Motor neuron (in vitro differentiated cells): Measurements from ENCODE around the gene ENOX1. TPM values are rescaled to one million over a fixed set of nuclear protein-coding genes. Genes with fewer than 3 reads are reported as not detected.

Source experiments
- ATAC-seq, 8 experiments: fragments of 200-7000 bp; cut with Tn5 transposase; replicated peaks in 6 of 8; 2 replicates each; pipeline ENCODE4 v1.8.0; 2021; ENCODE audit warnings: mild to moderate bottlenecking in 8 of 8, moderate library complexity in 8 of 8
- H3K27ac ChIP-seq, 2 donors: fragments of 250-450 bp; sonication (Bioruptor Pico); 2 replicates each; pipeline ENCODE4 v1.9.0; 2021; ENCODE audit warnings: antibody characterized with exemption in 2 of 2, mild to moderate bottlenecking in 2 of 2, moderate library complexity in 1 of 2
- H3K4me1 ChIP-seq, 2 donors: fragments of 250-450 bp; sonication (Bioruptor Pico); replicated peaks in 1 of 2; 2 replicates each; pipeline ENCODE4 v1.6.1; 2021; ENCODE audit warnings: antibody characterized with exemption in 2 of 2, mild to moderate bottlenecking in 2 of 2, moderate library complexity in 1 of 2
- H3K4me3 ChIP-seq, 5 donors: fragments of 250-450 bp; sonication (Bioruptor Pico); 2 replicates each; pipeline ENCODE4 v1.9.0; 2021; ENCODE audit warnings: antibody characterized with exemption in 5 of 5, mild to moderate bottlenecking in 5 of 5, moderate library complexity in 4 of 5
- WGBS, 10 experiments: fragments of 450-650 bp; shearing (Covaris generic); methylation state at CpG; one replicate each; pipeline ENCODE4 v1.0.0; 2022; 5-methylcytosine and 5-hydroxymethylcytosine counted together
- in situ Hi-C, 9 experiments: fragments of 400-800 bp; cut with MboI; loops; one replicate each; pipeline ENCODE4 v1.15.0; 2021; ENCODE audit warnings: low sequenced_read_pairs in 9 of 9, low pct_unique_long_range_greater_than_20kb in 2 of 9; ENCODE audit not compliant: unreplicated experiment in 9 of 9
- total RNA-seq, 8 experiments: library from RNA; unstranded; fragments of 300-600 nt; gene quantifications; 2 replicates each; pipeline versions ENCODE4 v1.2.3 to v1.2.4, GENCODE V29; 2022

Gene ENOX1
- total RNA-seq, 8 experiments from 2014 or later, result 5.6 to 19.0 (median 11.8) TPM

GRCh38 chr13:43728421-43728820 is 58.4 kb downstream of the ENOX1 start:
- no peak for ATAC-seq
- Histone ChIP-seq H3K4me3 (no peak overlapping the region), H3K27ac (no peak overlapping the region), H3K4me1 (peaks cover 0 to 12% of the 10 kb centered on the region in 2 donors)
- in situ Hi-C loops, result no loop called here
- 90 to 100% (median 95%) methylated on average over 1 of the region's 1 CpG; no CpG with 5 or more reads in 6 of the 10 experiments for WGBS, 10 experiments

GRCh38 chr13:43727856-43728255 is 58.9 kb downstream of the ENOX1 start:
- no peak overlapping the region for H3K27ac ChIP-seq
- WGBS, 10 experiments, result 0 to 100% (median 76%) methylated on average over 1 of the region's 1 CpG
- no peak for ATAC-seq
- in situ Hi-C loops, result no loop called here
- no peak overlapping the region for H3K4me3 ChIP-seq
- peaks cover 0 to 12% of the 10 kb centered on the region in 2 donors for H3K4me1 ChIP-seq

GRCh38 chr13:43725460-43725859 is 61.3 kb downstream of the ENOX1 start:
- in situ Hi-C loops, result no loop called here
- no peak overlapping the region for H3K27ac ChIP-seq
- no peak overlapping the region for H3K4me3 ChIP-seq
- WGBS, 10 experiments, result 50 to 100% (median 92%) methylated on average over 1 to 6 of the region's 6 CpGs
- ATAC-seq, result no peak
- peaks cover 0 to 12% of the 10 kb centered on the region in 2 donors for H3K4me1 ChIP-seq

GRCh38 chr13:43720780-43721397 is 65.9 kb downstream of the ENOX1 start:
- H3K4me3 ChIP-seq, result no peak overlapping the region
- H3K4me1 ChIP-seq, result peaks cover 0 to 12% of the 10 kb centered on the region in 2 donors
- no peak overlapping the region for H3K27ac ChIP-seq
- no peak for ATAC-seq
- 45 to 83% (median 50%) methylated on average over 1 to 2 of the region's 2 CpGs for WGBS, 10 experiments
- in situ Hi-C loops, result no loop called here

- Histone ChIP-seq H3K4me1 (no peaks in the 10 kb centered on the region), H3K4me3 (no peak overlapping the region), H3K27ac (no peak overlapping the region)
- peak in 7 of 8 experiments; percentile 3 to 89 (median 45) for ATAC-seq
- in situ Hi-C loops, result no loop called here
- 25 to 88% (median 72%) methylated on average over 1 to 2 of the region's 2 CpGs; no CpG with 5 or more reads in 2 of the 10 experiments for WGBS, 10 experiments
Measured at GRCh38 chr13:43698758-43699157, 88.0 kb downstream of the ENOX1 start.

- in situ Hi-C loops, result no loop called here
- ATAC-seq, result no peak
- no peak overlapping the region for H3K4me3 ChIP-seq
- no peaks in the 10 kb centered on the region for H3K4me1 ChIP-seq
- no peak overlapping the region for H3K27ac ChIP-seq
- 80 to 100% (median 89%) methylated on average over 1 to 2 of the region's 2 CpGs; no CpG with 5 or more reads in 1 of the 10 experiments for WGBS, 10 experiments
Measured at GRCh38 chr13:43698009-43698408, 88.8 kb downstream of the ENOX1 start.

- no peak for ATAC-seq
- no peak overlapping the region for H3K4me3 ChIP-seq
- in situ Hi-C loops, result no loop called here
- WGBS, 10 experiments, result 80 to 100% (median 96%) methylated on average over 1 to 2 of the region's 2 CpGs; no CpG with 5 or more reads in 2 of the 10 experiments
- no peaks in the 10 kb centered on the region for H3K4me1 ChIP-seq
- H3K27ac ChIP-seq, result no peak overlapping the region
Measured at GRCh38 chr13:43697323-43697722, 89.4 kb downstream of the ENOX1 start.

GRCh38 chr13:43694146-43694664 is 92.6 kb downstream of the ENOX1 start:
- in situ Hi-C loops, result no loop called here
- H3K4me1 ChIP-seq, result peaks cover 2 to 19% of the 10 kb centered on the region in 2 donors
- no peak overlapping the region for H3K27ac ChIP-seq
- no peak overlapping the region for H3K4me3 ChIP-seq
- peak in 2 of 8 experiments; percentile 10 to 17 for ATAC-seq
- WGBS, 10 experiments, result 29 to 88% (median 60%) methylated on average over 1 of the region's 1 CpG; no CpG with 5 or more reads in 3 of the 10 experiments

GRCh38 chr13:43693639-43694038 is 93.1 kb downstream of the ENOX1 start:
- in situ Hi-C loops, result no loop called here
- WGBS, 10 experiments, result 0 to 100% (median 58%) methylated on average over 1 to 2 of the region's 2 CpGs; no CpG with 5 or more reads in 1 of the 10 experiments
- Histone ChIP-seq H3K4me1 (peaks cover 2 to 19% of the 10 kb centered on the region in 2 donors), H3K27ac (no peak overlapping the region), H3K4me3 (no peak overlapping the region)
- ATAC-seq, result no peak

- 69 to 100% (median 86%) methylated on average over 1 to 3 of the region's 3 CpGs; no CpG with 5 or more reads in 4 of the 10 experiments for WGBS, 10 experiments
- no peak for ATAC-seq
- Histone ChIP-seq H3K4me1 (peaks cover 18 to 41% of the 10 kb centered on the region in 2 donors), H3K4me3 (no peak overlapping the region), H3K27ac (no peak overlapping the region)
- in situ Hi-C loops, result no loop called here
Measured at GRCh38 chr13:43688227-43688907, 98.4 kb downstream of the ENOX1 start.

- 83 to 100% (median 96%) methylated on average over 2 to 4 of the region's 4 CpGs for WGBS, 10 experiments
- no peak overlapping the region for H3K4me3 ChIP-seq
- H3K4me1 ChIP-seq, result peaks cover 18 to 41% of the 10 kb centered on the region in 2 donors
- in situ Hi-C loops, result no loop called here
- ATAC-seq, result no peak
- peak overlapping the region in 1 of 2 donors; percentile 0 for H3K27ac ChIP-seq
Measured at GRCh38 chr13:43687038-43687437, 99.7 kb downstream of the ENOX1 start.

GRCh38 chr13:43686557-43686956 is 100.2 kb downstream of the ENOX1 start:
- in situ Hi-C loops, result no loop called here
- 0 to 83% (median 17%) methylated on average over 1 to 3 of the region's 3 CpGs; no CpG with 5 or more reads in 1 of the 10 experiments for WGBS, 10 experiments
- no peak overlapping the region for H3K4me3 ChIP-seq
- peaks cover 18 to 41% of the 10 kb centered on the region in 2 donors for H3K4me1 ChIP-seq
- H3K27ac ChIP-seq, result peak overlapping the region in 1 of 2 donors; percentile 0
- peak in 7 of 8 experiments; percentile 94 to 99 (median 99) for ATAC-seq

GRCh38 chr13:43684963-43685725 is 101.6 kb downstream of the ENOX1 start:
- peak in 2 of 8 experiments; percentile 23 to 45 for ATAC-seq
- no peak overlapping the region for H3K4me3 ChIP-seq
- no peak overlapping the region for H3K27ac ChIP-seq
- H3K4me1 ChIP-seq, result peaks cover 18 to 28% of the 10 kb centered on the region in 2 donors
- in situ Hi-C loops, result no loop called here
- WGBS, 10 experiments, result 73 to 100% (median 90%) methylated on average over 2 to 9 of the region's 9 CpGs
